Measurements from ENCODE around the gene ZFP1.

ZFP1 gene

DNA sequence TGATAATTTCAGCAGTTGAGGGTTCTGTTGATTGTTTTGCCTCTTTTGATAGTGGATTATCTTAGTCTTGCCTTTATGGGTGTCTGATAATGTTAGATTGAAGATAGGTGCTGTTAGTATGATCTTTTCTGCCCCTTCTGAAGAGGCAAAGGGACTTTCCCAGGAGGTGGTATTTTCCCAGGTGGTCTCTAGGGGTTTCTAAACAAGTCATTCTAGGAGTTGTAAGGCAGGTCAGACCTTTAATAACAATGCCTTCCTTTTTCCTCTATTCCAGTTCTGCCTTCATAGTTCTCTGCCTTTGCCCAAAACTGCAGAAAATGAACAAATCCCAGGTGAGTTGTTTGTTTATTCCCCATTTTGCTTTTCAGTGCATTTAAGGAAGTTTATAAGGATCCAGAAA, 4.3 kb downstream of the ZFP1 start:
- no peak for DNase-seq (ENCODE audit: low spot score)

DNA sequence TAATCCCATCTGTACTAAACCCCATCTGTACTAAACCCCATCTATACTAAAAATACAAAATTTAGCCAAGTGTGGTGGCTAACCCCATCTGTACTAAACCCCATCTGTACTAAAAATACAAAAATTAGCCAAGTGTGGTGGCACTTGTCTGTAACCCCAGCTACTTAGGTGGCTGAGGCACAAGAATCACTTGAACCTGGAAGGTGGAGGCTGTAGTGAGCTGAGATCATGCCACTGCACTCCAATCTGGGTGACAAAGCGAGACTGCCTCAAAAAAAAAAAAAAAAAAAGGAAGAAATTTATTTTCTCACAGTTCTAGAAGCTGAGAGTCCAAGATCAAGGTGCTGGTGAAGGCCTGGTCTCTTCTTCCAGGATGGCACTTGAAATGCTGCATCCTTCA, 12.1 kb downstream of the ZFP1 start:
- DNase-seq (ENCODE audit: low spot score) = no peak

DNA sequence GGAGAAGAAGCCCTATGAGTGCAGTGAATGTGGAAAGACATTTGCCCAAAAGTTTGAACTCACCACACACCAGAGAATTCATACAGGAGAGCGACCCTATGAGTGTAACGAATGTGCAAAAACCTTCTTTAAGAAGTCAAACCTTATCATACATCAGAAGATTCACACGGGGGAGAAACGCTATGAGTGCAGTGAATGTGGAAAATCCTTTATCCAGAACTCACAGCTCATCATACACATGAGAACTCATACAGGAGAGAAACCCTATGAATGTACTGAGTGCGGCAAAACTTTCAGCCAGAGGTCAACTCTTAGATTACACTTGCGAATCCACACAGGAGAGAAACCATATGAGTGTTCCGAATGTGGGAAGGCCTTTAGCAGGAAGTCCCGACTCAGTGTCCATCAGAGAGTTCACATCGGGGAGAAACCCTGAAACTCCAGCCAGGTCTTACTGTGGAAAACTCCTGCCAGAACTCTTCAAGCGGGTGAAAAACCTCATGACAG, 21.6 kb downstream of the ZFP1 start:
- no peak for DNase-seq (ENCODE audit: low spot score)

DNA sequence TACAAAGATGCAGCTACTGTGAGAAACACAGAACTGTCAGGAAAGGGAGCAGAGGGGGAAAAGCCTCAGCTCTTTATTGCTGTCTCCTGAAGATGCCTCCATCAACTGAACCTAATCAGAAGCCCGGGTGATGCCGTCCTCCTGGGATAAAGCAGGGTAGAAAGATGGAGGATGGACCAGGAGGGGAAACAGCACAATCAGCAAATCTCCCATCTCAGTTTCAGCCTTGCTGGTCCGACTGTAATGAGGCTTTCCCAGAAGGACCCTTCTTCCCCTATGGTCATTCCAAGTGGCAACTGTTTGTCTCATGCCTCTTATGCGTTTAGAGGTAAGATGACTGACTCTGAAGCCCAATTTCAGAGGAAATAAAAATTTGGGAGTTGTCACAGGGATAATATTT, 24.3 kb downstream of the ZFP1 start:
- no peak for DNase-seq (ENCODE audit: low spot score)

DNA sequence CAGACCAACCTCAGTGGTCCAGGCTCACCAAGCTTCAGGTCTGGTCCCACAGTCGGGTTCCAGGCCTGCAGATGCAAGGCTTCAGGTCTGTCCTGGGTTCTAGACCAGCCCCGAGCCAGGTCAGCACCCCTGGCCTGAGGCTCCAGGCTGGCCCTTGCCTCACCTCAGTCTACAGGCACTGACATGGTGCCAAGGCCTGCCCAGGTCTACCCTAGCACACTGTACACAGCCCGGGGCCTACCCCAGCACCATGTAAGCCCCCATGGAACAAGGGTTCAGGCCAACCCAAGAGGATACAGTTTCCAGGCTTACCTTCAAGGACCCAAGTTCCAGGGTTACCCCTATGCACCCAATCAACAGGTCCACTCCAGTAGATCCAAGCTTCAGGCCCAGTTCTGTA, 26.8 kb downstream of the ZFP1 start:
- DNase-seq (ENCODE audit: low spot score) = no peak

DNA sequence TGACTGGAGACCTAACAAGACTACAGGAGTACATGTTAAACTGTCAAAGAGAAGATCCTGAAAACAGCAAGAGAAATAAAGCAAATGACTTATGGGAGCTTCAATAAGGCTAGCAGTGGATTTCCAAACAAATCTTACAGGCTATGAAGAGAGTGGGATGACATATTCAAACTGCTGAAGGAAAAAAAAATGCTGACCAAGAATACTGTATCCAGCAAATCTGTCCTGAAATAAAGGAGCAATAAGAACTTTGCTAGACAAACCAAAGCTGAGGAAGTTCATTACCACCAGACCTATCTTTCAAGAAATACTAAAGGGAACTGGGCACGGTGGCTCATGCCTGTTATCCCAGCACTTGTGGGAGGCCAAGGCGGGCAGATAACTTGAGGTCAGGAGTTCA, 28.6 kb downstream of the ZFP1 start:
- no peak for DNase-seq (ENCODE audit: low spot score)

DNA sequence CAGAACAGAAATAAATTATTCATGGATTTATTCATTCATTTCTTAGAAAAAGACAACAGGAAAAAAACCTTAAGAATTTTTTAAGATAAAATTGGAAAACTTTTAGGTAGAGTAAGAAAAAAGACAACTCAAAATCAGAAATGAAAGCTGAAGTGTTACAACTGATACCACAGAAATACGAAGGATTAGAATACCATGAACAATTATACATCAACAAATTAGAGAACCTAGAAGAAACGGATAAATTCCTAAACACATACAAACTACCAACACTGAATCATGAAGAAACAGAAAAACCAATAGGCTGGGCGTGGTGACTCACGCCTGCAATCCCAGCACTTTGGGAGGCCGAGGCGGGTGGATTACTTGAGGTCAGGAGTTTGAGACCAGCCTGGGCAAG, 30.9 kb downstream of the ZFP1 start:
- DNase-seq (ENCODE audit: low spot score) = no peak

DNA sequence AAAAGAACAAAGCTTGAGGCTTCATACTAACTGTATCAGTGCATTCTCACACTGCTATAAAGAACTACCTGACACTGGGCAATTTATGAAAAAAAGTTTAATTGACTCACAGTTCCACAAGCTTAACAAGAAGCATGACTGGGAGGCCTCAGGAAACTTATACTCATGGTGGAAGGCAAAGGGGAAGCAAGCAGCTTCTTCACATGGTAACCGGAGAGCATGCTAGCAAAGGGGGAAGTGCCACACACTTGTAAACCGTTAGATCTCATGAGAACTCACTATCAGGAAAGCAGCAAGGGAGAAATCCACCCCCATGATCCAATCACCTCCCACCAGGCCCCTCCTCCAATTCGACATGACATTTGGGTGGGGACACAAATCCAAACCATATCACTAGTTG, 33.3 kb downstream of the ZFP1 start:
- no peak for DNase-seq (ENCODE audit: low spot score)

DNA sequence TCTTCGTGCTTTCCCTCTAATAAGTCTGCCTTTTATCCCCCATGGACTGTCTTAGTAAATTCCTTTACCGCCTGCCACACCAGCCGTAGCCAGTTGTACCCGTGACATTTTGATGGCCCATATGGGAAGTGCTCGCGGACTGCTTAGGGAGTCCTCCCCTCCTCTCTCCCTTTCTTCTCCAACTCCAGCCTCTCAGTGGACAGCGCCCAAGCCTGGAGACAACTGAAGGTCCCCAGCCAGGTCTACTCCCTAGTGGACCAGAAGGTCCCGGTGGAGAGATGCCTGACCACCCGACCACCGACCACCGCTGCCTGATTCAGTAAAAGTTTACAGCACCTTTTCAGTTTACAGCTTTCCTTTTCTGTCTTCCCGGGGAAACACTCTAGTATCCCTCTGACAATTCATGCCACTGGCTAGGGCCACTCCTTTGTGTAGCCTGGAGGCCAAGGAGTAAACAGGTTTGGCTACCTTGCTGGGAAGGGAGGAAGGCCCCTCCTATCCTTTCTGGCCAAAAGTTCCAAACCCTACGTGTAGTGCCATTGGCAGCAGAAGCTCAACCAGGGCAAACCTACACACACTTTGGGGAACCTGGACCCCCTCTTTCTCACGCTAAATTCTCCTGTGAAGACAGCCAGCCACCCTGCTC, 40.6 kb downstream of the ZFP1 start:
- no peak for DNase-seq (ENCODE audit: low spot score)

DNA sequence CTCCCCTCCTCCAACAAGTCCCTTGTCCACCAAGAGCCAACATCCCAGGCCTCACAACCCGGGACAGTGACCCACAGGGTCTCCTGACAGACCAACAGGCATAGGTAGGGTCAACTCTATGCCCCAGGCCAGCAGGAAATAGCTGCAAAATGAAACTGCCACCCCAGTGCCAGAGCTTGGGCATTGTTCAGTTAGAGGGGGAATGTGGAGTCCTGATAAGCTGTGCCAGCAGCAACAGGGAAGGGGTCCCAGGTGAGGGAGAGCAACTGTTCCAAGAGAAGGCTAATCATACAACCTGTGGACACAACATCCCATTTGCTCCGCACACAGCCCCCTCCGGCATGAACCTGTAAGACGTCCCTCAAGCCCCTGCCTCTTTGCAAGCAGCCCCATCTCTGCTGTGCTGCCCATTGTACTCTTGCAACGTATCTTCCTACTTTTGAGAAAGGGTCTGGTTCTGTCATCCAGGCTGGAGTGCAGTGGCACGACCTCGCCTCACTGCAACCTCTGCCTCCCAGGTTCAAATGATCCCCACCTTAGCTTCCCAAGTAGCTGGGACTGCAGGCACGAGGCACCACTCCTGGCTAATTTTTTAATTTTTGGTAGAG, 41.4 kb downstream of the ZFP1 start:
- DNase-seq (ENCODE audit: low spot score) = no peak

DNA sequence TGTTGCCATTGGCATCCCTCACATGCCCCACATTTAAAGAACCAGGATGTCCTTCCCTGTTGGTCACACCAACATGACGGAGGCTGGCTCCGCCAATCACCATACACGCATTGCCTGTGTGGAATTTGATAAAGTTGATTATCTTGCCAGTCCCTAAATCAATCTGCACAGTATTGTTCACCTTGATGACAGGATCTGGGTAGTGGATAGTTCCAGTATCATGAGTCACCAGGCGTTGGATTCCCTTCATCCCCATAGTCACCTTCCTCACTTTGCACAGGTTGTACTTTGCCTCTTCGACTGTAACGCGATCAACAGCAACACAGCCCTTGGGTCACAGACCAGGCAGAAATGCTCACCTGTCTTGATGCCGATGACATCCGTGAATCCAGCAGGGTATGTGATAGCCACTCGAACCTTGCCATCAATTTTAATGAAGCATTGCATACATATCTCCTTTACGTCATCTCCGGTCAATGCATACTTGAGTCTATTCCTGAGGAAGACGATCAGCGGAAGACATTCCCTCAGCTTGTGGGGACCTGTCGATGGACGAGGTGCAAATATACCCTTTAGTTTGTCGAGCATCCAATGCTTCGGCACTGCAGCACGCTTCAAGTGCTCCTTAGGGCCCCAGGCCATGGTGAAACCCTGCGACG, 44.4 kb downstream of the ZFP1 start:
- DNase-seq (ENCODE audit: low spot score) = no peak

DNA sequence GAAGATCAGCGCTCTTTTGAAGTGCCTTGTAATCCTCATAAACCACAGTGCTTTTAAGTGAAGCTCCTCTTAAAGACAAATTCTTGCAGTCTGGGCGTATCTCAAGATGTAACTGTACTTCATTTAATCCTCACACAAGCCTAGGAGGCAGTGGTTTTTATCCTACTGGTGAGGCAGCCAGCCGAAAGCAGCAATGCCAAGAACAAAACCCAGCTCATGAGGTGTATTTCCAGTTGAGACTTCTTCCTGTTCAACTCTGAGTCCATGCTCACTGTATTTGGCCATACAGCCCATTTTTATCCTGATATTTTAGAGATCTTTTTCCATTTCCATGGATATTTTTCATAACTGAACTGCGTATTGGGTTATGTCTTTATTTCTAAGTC, 44.9 kb downstream of the ZFP1 start:
- DNase-seq (ENCODE audit: low spot score) = no peak

DNA sequence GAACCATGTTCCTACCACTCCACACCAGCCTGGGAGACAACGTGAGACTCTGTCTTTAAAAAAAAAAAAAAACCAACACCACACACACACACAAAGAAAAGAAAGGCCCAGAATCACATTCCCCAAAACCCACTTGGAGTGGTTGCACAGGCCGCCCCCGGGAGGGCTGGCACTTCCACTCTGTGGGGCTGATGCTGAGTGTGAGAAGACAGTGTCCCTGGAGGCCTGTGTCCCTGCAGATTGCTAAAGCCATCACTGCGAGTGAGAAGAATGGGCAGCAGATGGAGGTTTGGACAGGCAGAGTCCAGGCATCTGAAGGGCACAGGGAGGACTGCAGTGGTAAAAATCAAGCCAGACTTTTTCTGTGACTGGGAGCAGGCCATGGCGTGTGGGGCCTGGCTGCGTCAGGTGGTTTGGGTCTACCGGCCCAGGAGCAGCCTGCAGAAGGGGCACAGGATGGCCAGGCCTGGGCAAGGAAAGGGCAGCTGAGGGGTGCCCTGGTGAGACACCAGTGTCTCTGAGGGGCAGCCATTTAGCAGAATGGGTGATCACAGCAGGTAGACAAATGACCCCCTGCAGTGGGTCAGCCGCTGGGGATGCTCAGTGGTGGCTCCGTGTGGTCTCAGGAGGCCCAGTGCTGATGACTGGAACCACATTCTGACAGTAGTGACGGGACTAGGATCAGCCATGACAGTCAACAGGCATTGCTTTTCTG, 45.6 kb downstream of the ZFP1 start:
- DNase-seq (ENCODE audit: low spot score) = no peak

DNA sequence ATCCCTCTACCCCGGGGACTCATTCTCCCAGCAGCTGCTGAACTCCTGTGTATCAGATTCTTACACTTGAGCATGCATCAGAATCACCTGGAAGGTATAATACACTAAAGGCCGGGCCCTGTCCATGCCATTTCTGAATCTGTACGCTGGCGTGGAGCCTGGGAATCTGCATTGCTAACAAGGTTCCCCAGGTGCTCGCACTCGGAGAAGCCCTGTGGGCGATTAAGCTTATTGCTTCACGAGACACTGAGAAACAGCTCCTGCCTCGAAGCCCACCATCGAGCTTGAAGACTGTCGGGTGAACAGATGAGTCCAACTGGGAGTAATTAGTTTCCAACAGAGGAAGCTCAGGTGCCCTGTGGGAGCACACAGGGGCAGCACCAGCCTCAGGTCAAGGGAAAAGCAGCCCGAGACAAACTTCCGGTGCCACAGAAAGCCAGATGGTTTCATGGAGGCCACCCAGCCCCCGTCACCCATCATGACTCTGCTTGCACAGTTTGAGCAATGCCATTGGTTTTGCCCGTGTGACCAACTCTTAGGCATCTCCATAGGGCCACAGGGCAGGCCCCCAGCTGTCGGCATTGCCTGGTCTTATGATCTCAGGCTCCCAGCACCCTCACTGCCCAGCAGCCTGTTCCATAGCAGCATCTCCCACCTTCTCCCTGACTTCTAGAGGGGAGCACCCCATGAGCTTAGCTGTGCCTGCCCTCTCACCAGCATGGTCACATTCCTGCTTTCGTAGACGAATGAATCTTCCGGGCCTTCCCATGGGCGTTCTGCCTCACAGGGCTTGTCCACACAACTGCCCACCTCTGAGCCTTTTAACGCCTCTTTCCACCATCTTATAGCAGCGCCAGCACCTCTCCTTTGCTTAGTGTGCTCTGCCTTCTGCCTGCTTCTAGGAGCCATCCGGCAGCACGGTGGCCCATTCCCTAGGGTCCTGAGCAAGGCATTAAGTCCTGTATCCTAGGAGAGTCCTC, 47.8 kb downstream of the ZFP1 start:
- DNase-seq (ENCODE audit: low spot score) = no peak

DNA sequence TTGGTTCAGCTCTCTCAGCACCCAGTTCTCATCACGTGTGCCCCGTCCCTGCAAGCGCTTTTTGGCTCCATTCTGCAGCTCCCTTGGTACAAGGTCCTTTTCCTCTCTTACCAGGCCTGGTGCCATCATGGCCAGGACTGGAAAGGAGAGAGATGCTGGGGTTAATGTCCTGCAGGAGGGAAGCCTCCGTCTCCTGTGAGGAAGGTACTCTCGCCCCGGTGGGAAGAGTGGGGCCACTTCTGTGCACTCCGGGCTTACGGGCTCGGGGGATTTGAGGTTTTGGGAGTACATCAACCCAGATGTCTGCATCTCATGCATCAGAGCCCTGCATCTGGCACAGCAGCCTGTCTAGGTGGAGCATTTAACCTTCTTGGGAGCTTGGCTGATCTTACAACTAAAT, 48.5 kb downstream of the ZFP1 start:
- DNase-seq (ENCODE audit: low spot score) = no peak

DNA sequence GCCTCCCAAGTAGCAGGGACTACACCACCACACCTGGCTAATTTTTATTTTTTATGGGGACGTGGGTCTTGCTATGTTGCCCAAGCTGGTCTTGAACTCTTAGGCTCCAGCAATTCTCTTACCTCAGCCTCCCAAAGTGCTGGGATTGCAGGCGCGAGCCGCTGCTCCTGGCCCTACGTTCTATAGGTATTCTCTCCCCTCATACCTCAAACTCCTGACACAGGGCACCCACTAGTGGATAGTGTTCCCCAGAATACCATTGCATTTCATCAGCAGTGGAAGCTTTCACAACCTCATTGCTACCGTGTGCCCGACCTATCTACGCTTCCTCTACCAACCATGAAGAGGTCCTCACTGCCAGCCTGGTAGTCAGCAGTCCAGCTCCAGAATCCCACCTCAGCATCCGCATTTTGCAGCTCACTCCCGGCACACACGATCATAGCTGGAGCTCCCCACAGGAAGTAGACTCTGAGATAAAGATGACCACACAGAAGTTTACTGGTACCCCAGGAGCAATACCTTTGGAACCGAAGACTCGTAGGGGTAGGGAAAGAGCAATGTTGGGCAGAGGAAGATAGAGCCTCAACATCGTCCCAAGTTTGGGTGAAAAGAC, 49.3 kb downstream of the ZFP1 start:
- no peak for DNase-seq (ENCODE audit: low spot score)

DNA sequence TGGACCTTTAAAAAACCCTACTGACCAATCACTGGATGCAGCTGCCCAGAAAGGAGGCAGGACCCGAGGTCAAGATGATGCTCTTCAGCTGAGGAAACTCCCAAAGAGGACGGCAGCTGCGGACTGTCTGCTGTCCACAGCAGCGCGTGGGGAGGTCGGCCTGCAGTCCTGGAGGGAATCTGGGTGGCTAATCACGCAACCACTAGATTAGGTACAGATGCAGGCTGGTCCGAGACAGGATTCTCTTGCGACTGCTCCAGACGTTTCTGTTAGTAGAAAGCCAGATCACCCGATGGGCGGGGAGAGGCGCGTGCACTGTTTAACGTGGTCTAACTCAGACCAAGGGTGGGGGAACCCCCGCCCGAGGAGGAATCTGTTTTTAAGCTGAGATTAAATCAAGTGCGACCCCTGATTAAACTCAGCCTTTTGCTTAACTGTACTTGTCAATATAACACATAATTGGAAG, 49.8 kb downstream of the ZFP1 start:
- DNase-seq (ENCODE audit: low spot score) = no peak

DNA sequence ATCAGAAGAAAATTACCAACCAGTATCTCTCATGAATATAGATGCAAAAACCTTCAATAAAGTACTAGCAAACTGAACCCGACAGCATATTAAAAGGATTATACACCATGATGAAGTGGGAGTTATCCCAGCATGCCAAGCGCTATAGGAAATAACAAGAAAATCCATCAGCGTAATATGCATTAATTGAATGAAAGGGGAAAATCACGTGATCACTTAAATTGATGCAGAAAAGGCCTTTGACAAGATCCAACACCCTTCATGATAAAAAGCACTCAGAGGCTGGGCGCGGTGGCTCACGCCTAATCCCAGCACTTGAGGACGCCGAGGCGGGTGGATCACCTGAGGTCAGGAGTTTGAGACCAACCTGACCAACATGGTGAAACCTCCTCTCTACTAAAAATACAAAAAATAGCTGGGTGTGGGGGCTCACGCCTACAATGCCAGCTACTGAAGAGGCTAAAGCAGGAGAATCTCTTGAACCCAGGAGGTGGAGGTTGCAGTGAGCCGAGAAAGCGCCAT, 53.8 kb downstream of the ZFP1 start:
- DNase-seq (ENCODE audit: low spot score) = no peak

DNA sequence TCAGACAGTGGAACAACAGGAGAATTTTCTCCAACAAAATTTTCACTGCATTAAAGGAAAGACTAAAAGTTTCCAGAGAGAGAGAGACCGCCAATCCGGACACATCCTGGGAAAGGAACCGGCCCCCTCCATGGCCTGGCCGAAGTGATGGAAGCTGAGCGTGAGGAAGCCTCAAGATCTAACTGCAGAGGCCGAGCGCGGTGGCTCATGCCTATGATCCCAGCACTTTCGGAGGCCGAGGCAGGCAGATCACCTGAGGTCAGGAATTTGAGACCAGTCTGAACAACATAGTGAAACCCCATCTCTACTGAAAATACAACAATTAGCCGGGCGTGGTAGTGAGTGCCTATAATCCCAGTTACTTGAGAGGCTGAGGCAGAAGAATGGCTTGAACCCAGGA, 54.8 kb downstream of the ZFP1 start:
- DNase-seq (ENCODE audit: low spot score) = no peak

DNA sequence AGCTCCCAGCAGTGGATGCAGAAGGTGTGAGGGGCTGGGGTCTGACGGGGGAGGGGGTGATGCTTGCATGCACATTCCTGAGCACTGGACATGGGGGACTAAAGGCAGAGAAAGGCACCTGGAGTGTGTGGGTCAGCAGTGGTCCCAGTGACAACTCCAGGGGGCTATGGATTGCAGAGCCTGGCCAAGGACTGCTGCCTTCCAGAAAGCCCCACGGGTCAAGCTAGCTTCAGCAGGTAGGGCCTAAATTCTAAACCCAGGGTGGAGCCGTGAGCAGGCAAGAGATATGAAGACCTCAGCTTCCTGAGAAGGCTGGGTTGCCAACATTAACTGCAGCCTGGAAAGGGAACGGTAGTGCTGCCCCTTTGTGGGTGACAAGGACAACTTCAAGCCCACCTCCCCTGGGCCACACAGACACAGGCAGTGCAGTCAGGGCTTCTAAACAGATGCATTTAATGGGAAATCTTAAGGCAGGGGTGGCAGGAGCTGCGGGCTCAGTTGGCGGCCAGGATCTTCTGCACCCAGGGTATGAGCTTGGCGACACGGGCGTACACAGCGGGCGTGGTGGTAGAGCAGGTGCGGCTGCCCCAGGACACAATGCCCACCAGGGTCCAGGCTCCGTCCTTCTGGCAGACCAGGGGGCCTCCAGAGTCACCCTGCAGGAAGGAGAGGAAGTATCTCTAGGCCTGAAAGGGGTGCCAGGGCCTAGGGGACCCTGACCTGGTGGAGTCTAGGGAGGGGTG, 55.5 kb downstream of the ZFP1 start:
- DNase-seq (ENCODE audit: low spot score) = no peak

Data from Ammon's horn (tissue), 1 donor.